HG02884 (cell line): ENCODE data around the gene ABCB7.
"Not testable (repeated sequence)": the region's sequence is repeated elsewhere in the genome, so short reads cannot be mapped to it uniquely, and the experiment has no call there.

Experiments used
- ATAC-seq: cut with Tn5 transposase; IDR thresholded peaks from one replicate; pipeline ENCODE4 v1.9.1; 2021; ENCODE audit warnings: mild to moderate bottlenecking, moderate library complexity; ENCODE audit not compliant: unreplicated experiment

ABCB7 gene

GRCh38 chrX:75155827-75156525 is at the start of gene ABCB7:
ABCB7 (minus strand) TSS chrX:75156283; CDS start chrX:75156272, 11 bp downstream.
- ATAC-seq = peak; percentile 90

DNA sequence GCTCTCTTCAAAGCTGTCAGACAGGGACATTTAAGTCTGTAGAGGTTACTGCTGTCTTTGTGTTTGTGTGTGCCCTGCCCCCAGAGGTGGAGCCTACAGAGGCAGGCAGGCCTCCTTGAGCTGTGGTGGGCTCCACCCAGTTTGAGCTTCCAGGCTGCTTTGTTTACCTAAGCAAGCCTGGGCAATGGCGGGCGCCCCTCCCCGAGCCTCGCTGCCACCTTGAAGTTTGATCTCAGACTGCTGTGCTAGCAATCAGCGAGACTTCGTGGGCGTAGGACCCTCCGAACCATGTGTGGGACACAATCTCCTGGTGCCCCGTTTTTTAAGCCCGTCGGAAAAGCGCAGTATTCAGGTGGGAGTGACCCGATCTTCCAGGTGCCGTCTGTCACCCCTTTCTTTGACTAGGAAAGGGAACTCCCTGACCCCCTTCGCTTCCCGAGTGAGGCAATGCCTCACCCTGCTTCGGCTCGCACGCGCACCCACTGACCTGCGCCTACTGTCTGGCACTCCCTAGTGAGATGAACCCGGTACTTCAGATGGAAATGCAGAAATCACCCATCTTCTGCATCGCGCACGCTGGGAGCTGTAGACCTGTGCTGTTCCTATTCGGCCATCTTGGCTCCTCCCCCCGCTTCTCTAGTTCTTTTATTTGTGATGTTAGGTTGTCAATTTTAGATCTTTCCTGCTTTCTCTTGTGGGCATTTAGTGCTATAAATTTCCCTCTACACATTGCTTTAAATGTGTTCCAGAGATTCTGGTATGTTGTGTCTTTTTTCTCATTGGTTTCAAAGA is 32.5 kb upstream of the ABCB7 start:
- not testable (repeated sequence) for ATAC-seq

DNA sequence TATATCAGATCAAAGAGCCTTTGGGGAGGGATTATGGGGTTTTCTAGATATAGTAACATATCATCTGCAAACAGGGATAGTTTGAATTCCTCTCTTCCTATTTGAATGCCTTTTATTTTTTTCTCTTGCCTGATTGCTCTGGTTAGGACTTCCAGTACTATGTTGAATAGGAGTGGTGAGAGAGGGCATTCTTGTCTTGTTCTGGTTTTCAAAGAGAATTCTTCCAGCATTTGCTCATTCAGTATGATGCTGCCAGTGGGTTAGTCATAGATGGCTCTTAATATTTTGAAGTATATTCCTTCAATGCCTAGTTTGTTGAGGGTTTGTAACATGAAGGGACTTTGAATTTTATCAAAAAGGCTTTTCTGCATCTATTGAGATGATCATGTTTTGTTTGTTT is 25.6 kb upstream of the ABCB7 start:
- ATAC-seq = no peak

DNA sequence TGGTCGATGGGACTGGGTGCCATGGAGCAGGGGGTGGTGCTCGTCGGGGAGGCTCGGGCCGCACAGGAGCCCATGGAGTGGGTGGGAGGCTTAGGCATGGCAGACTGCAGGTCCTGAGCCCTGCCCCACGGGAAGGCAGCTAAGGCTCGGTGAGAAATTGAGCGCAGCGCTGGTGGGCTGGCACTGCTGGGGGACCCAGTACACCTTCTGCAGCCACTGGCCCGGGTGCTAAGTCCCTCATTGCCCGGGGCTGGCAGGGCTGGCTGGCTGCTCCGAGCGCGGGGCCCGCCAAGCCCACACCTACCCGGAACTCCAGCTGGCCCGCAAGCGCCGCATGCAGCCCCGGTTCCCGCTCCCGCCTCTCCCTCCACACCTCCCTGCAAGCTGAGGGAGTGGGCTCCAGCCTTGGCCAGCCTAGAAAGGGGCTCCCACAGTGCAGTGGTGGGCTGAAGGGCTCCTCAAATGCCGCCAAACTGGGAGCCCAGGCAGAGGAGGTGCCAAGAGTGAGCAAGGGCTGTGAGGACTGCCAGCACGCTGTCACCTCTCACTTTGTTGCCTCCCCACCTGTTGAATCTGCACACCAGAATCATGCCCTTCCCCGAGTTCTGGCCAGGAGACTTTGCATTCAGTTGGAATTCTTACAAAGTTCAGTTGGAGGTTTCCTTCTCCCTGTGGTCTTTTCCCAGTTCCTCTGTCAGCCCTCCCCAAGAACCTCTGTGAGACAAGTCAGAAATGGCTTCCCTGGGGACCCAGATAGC is 23.6 kb upstream of the ABCB7 start:
- not testable (repeated sequence) for ATAC-seq

DNA sequence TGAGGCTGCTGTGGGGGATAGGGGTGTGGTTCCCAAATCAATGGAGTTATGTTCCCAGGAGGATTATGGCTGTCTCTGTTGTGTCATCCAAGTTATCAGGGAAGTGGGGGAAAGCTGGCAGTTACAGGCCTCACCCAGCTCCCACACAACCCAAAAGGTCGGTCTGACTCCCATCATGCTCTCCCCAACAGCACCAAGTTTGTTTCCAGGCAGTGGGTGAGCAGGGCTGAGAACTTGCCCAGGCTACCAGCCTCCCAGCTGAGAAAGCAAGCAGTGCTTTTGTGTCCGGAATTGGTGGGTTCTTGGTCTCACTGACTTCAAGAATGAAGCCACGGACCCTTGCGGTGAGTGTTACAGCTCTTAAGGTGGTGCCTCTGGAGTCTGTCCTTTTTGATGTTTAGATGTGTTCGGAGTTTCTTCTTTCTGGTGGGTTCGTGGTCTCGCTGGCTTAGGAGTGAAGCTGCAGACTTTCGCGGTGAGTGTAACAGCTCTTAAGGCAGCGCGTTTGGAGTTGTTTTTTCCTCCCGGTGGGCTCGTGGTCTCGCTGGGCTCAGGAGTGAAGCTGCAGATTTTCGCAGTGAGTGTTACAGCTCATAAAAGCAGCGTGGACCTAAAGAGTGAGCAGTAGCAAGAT is 16.3 kb upstream of the ABCB7 start:
- ATAC-seq = not testable (repeated sequence)

DNA sequence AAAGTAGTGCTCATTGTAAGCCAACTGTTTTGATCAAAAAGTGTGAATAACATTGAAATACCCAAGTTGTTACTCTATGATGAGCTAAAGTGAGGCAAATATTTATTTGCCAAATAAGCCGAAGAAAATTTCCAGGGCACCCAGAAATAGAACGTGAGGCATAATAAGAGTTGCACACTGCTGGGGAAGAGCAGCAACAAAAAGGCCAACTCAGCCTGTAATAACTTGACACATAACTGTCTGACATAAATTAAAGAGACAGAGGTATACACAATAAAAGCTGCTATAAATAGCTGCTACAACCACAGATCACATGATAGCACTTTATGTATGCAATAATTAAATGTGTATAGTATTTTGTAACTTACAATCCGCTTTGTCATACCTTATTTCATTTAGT is 2.0 kb upstream of the ABCB7 start:
- ATAC-seq = no peak

DNA sequence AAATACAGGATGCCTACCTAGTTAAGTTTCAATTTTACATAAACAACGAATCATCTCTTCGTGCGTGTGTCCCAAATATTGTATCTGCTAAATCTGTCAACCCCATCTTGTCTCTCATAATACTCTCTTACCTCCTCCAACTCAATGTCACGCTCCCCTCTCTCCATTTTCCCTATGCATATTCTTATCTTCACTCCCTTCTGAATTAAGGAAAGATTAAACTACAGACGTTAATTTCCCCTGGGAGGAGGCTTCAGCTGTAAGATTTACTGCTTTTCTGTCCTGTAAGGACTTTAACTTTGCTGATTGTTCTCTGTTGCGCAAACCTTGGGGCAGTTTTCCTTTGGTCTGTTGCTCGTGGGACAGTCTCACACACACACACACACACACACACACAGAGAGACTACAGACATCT is 455 bp upstream of the ABCB7 start:
- no peak for ATAC-seq

DNA sequence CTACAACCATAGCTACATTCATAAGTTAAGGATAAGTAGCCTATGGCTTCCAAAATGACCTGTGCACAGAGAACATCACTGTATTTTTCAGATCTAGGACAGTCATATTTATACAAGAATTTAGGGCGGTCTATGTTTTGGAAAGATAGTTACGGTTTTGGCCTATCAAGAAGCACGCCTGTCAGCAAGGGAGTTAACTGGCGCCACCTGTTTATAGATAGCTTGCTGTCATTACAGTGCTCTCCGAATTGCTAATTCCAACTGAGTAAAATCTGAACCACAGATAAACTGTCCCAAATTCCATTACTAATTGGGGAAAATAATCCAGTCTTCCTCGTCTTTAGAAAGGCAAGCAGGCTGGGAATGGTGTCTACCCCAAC is 646 bp downstream of the ABCB7 start:
- ATAC-seq = peak; percentile 46

GRCh38 chrX:75154871-75155270 is 1.2 kb downstream of the ABCB7 start:
- no peak for ATAC-seq

- ATAC-seq = no peak
Measured at GRCh38 chrX:75151827-75152592, 4.1 kb downstream of the ABCB7 start.

- no peak for ATAC-seq
Measured at GRCh38 chrX:75149654-75150053, 6.4 kb downstream of the ABCB7 start.

DNA sequence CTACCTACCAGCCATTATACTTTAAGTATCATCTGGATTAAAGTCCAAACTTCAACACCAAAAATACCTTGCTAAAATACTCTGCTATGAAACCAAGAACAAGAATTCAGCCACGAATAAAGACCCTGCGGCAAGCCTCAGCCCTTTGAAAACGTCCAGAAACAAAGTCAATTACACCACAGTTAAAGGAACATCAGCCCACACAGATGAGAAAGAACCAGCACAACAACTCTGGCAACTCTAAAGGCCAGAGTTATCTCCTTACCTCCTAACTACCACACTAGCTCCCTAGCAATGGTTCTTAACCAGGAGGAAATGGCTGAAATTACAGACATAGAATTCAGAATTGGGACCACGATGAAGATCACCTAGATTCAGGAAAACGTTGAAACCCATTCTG is 23.4 kb downstream of the ABCB7 start:
- ATAC-seq = no peak

- no peak for ATAC-seq
Measured at GRCh38 chrX:75131973-75132627, 24.0 kb downstream of the ABCB7 start.

GRCh38 chrX:75129069-75129468 is 27.0 kb downstream of the ABCB7 start:
- not testable (repeated sequence) for ATAC-seq

- no peak for ATAC-seq
Measured at GRCh38 chrX:75118296-75118695, 37.8 kb downstream of the ABCB7 start.

DNA sequence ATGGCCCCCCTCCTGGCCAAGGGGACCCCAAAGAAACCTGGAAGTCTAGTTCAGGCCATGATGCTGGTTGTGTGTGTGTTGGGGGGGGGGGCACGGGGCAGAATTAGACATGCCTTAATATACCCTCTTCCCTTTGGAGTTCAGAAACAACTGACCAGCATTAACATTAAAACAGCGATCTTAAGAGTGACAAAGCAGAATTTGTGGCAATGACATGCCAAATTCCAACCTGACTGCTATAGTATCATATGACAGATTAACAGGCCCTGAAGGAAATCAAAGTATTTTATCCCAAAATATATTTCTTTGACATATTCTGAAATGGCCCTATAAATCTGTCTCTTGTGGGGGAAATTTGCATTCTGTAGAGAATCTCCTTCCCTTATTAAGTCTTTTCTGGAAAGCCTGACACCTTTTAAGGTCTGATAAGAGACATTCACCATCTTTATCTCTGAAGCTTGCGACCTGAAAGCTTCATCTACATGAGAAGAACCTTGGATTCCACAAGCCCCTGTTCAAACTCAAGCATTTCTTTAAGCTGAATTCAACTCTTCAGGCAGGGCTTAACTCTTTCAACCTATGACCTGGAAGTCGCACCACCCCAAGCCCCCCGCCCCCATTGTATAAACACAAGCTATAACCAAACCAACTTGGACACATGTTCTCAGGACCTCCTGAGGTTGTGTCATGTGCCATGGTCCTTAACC is 40.2 kb downstream of the ABCB7 start:
- no peak for ATAC-seq

- no peak for ATAC-seq
Measured at GRCh38 chrX:75114638-75115037, 41.4 kb downstream of the ABCB7 start.

DNA sequence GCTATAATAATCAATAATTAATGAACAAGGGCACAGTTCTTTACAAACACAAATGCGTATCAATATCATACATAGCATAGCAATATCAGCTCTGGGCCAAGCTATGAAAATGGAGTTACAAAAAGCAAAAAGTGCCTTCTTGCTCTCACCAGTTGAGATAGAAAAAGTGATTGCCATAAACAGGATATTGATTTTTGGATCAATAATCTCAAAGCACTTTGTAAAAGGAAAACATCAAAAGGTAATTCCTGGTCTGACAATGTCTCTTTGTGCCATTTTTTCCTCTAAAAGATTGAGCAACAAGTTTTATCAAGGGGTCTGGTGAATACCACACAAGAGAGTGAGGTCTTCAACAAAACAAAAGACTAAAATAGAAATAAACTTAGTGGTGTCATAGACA is 42.4 kb downstream of the ABCB7 start:
- no peak for ATAC-seq

DNA sequence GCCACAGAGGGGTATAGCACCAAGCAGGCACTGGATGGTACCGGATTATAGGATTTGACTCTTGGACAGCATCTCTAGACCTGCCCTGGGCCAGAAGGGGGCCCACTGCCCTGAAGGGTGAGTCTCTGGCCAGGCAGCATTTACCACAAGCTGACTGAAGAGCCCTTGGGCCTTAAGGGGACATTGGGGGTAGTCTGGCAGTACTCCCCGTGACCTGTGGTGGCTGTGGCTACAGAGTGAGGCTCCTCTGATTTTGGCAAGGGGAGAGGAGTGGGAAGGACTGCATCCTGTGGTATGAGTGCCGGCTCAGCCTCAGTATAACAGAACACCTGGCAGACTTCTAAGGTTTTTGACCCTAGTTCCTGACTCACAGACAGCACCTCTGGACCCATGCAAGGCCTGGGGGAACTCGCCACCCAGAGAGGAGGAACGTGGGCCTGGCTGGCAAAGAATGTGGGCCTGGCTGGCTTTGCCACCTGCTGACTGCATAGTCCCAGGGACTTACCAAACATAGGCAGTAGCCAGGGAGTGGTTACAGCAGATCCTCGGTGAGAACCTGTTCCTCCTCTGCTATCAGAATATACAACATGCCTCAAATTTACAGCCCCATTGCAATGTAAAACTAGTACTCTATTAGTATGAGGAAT is 48.1 kb downstream of the ABCB7 start:
- no peak for ATAC-seq
